Endometrium (tissue), 2 donors: Measurements from ENCODE around the gene APBB1.

Experiments used
- FAIRE-seq: peaks from 2 replicates; lab custom pipeline; 2012; peaks lifted over from hg19 to GRCh38; lab: Jason Lieb, UNC
- donor health status: control.
- donor health status: control.

The APBB1 gene

DNA sequence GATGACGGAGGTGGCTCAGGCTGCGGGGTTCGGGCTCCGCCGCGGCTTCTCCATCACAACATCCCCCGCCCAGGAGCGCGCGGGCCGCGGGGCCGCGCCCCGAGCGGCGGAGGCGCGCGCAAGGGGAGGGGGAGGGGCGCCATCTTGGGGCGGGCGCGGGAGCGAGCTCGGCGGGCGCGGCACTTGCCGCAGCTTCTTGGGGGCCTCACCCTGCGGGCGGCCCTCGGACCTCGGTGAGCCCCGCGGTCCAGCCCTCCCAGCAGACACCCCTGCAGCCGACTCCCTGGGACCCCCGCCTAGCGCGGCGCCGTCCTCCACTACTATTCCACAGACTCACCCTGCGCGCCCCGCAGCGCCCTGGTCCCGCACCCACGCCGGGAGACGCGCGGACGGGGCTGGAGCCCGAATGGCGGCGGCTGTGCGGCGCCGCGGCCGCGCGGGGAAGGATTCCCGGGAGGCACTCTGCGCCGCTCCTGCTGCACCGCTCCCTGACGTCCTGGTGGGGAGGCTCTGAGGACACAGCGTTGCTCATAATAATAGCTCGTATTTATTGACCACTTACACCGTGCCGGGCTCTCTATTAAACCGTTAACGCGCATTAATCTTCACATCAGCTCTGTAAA lies at the start of gene APBB1:
TSS of gene APBB1 (minus strand) at position 86 of the 623 bp plus-strand sequence. CDS start 7,747 bp downstream, outside the sequence.
- no peak for FAIRE-seq

GRCh38 chr11:6459099-6459450 lies 40.2 kb upstream of the APBB1 start:
- no peak for FAIRE-seq

DNA sequence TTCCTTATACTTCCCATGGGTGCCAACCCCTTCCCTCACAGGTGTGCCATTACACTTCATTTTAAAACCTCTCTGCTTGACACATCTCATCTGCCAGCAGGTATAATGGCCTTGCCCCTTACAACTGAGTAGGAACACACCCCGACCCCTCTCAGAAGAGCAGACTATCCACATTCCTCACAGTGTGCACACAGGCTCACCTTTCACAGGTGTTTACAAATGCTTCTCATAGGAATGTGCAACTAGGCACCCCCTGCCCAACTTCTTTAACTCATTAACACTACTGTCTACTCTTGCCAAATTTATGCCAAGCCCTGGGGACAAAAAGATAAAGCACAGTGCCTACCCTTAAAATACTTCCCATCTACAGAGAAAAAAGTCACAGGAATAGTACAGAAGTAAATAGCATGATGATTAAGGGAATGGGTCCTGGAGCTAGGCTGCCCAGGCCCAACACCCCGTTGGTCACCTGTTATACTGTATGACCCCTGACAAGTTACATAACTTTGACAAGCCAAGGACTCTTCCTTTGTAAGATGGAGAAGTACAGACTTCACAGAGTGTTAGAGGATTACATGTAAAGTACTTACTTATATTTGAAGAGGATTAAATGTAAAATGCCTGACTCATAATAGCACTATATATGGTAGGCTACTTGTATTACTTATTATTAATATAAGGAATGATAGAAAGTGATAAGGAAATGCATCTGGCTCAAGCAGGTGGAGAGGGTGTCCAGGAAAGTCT lies 39.6 kb upstream of the APBB1 start:
- FAIRE-seq, result no peak

DNA sequence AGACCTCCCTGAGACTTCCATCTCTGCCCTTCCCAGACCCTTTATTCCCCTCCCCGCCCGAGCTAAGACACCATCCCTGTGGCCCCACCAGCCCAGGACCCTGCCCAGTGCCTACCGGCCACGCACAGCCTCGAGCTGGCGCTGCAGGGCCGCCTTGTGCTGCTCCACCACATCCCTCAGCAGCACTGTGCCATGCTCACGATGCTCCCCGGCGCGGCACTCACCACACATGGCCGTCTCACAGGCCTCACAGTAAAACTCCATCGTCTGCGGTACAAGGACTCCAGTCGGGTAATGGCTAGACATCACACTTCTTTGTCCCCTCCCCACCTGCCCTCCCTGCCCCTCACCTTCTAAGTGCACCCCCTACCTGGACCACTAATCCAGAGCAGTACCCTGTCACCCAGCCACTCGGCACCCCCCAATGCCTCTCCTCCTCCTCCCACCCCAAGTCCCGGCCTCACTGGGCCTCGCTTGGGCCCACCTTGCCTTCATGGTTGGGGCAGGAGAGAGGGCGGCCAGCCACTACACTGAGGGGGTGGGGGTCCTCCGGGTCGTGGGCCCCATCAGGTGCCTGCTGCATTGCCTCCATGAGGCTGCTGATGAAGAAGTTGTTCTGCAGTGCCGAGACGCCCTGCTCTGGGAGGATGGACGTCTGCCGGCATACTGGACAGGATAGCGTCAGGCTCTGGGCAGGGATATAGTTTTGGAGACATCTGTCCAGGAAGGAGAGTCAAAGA lies 38.9 kb upstream of the APBB1 start:
- no peak for FAIRE-seq

GRCh38 chr11:6456361-6457073 lies 37.6 kb upstream of the APBB1 start:
- FAIRE-seq, result no peak

- no peak for FAIRE-seq
Observed at GRCh38 chr11:6455070-6455469, 36.2 kb upstream of the APBB1 start.

DNA sequence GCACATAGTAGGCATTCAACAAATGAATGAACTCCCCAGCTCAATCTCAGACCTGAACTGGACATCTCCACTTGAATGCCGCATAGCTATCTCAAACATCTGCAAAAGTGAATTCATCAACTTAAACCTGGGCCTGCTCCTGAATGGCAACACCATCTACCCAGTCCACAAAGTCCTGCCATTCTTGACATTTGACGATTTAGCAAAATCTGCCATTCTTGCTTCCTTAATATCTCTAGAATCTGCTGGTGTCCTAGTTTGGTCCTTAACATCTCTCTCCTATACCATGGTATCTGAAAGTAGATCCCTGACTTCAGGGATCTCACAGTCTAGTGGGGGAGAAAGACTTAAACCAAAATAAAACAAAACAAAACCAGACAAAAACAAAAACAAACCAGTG lies 34.3 kb upstream of the APBB1 start:
- FAIRE-seq, result no peak

DNA sequence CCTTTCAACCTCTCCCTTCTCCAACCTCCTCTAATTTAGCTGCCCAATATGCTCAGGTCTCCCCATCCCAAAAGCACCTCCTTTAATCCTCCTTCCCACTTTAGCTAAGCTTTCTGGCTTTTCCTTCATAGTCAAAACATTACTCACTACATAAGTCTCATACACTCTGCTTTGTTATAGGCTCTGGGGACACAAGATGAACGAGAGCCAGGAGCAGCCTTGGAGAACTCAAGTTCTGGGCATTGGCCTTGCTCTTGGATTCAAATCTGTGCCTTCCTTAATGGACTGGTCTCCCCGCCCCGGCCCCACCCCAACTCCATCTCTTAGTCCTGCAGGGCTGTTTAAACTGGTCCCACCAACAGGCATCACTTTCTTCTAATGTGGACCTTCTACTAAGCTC lies 33.3 kb upstream of the APBB1 start:
- no peak for FAIRE-seq

- no peak for FAIRE-seq
Observed at GRCh38 chr11:6448574-6448973, 29.7 kb upstream of the APBB1 start.

DNA sequence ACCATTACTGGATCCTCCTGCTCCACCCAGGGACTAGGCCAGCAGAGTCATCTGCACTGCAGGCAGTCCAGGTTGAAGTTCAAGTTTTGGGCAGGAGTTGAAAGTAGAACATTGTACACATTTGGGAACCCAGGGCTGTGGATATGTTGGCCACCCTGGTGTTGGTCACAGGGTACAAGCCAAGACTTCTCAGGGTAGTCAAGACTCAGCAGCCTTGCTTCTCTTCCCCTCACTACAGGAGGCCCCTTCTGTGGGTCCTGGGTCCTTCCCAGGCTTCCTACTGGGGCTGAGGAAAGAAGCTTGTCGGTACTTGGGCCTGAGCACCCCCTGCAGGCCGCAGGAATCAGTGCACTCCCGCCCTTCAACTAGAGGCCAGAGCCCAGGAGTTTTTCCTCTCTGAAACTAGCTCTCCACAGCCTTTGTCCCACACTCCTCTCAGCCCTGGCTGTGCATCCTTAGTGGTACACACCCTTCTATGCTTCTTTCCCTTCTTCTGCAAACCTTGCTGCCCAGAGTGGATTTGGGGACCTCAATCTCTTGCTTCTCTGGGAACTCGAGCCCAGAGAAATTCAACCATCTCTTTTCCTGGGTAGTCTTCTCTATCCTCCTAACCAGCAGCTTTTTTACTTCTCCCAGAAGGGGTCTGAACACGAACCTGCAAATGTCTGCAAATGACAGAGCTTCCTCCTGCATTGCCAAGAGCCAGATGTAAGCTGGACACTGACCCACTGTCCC lies 24.5 kb upstream of the APBB1 start:
- FAIRE-seq, result no peak

GRCh38 chr11:6442441-6442840 lies 23.5 kb upstream of the APBB1 start:
- no peak for FAIRE-seq

GRCh38 chr11:6440906-6441358 lies 22.0 kb upstream of the APBB1 start, which contains the start of gene HPX:
TSS of gene HPX (minus strand) at chr11:6440987. CDS start at chr11:6440963, 24 bp downstream.
- no peak for FAIRE-seq

GRCh38 chr11:6438979-6439571 lies 20.2 kb upstream of the APBB1 start:
- no peak for FAIRE-seq

DNA sequence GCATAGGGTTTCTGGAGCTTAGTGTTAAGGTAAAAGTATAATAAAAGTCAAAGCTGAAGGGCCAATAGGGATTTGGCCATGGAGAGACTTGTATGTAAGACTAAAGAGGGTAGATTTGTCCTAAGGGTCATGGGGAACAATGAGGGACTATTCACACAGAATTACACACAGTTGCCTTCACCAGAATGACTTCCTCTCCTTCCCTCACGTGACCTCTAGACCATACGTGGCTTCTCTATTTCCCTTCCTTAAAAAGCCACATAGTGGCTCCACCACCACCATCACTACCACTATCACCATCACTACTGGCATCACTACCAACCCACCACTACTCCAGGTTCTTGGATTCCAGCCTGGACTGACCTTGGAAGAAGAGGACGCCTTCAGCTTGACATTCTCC lies 19.1 kb upstream of the APBB1 start:
- FAIRE-seq, result no peak

GRCh38 chr11:6437423-6437822 lies 18.5 kb upstream of the APBB1 start:
- FAIRE-seq, result no peak

GRCh38 chr11:6433998-6434660 lies 15.2 kb upstream of the APBB1 start:
- FAIRE-seq, result no peak

GRCh38 chr11:6431861-6432260 lies 13.0 kb upstream of the APBB1 start:
- no peak for FAIRE-seq

- FAIRE-seq, result no peak
Observed at GRCh38 chr11:6427516-6427915, 8.6 kb upstream of the APBB1 start.

DNA sequence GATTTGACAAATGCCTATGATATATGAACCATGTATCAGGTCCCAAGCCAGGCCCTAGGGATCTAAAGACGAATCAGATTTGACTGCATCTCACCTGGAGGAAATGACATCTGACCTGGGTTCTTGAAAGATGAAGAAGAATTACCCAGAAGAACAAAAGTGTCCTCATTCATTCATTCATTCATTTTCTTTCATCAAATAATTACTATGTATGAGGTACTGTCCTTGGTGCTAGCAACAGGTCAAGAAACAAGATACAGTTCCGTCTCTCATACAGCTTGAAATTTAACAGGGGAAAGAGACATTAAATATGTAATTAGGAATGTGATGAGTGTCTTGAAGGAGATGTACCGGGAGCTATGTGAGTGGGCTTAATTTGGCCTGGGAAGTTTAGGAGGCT lies 1.8 kb upstream of the APBB1 start:
- FAIRE-seq, result no peak

- FAIRE-seq, result no peak
Observed at GRCh38 chr11:6418557-6419008, 311 bp downstream of the APBB1 start.
